A549 treated with dexamethasone at 1 μM for 4 hours (cell line): Measurements from ENCODE around the gene CASKIN2. TPM values are rescaled to one million over a fixed set of nuclear protein-coding genes. Genes with fewer than 3 reads are reported as not detected.

ENCODE experiments used
- total RNA-seq: library from RNA; stranded (reverse); fragments of 200-300 nt; extraction: Qiagen RNA extraction; gene quantifications from 5 replicates; pipeline ENCODE4 v1.2.3, GENCODE V29; 2022

CASKIN2 gene, protein sequence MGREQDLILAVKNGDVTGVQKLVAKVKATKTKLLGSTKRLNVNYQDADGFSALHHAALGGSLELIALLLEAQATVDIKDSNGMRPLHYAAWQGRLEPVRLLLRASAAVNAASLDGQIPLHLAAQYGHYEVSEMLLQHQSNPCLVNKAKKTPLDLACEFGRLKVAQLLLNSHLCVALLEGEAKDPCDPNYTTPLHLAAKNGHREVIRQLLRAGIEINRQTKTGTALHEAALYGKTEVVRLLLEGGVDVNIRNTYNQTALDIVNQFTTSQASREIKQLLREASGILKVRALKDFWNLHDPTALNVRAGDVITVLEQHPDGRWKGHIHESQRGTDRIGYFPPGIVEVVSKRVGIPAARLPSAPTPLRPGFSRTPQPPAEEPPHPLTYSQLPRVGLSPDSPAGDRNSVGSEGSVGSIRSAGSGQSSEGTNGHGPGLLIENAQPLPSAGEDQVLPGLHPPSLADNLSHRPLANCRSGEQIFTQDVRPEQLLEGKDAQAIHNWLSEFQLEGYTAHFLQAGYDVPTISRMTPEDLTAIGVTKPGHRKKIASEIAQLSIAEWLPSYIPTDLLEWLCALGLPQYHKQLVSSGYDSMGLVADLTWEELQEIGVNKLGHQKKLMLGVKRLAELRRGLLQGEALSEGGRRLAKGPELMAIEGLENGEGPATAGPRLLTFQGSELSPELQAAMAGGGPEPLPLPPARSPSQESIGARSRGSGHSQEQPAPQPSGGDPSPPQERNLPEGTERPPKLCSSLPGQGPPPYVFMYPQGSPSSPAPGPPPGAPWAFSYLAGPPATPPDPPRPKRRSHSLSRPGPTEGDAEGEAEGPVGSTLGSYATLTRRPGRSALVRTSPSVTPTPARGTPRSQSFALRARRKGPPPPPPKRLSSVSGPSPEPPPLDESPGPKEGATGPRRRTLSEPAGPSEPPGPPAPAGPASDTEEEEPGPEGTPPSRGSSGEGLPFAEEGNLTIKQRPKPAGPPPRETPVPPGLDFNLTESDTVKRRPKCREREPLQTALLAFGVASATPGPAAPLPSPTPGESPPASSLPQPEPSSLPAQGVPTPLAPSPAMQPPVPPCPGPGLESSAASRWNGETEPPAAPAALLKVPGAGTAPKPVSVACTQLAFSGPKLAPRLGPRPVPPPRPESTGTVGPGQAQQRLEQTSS (N-terminal part only)
- 7.3 to 14.5 TPM (median 12.9 TPM) in 5 replicates for total RNA-seq

GRCh38 chr17:75515496-75516254 is at the start of gene CASKIN2:
Gene CASKIN2, minus strand, starts transcription at chr17:75515537. Its CDS starts 1,733 bp downstream, at chr17:75513804.

GRCh38 chr17:75524970-75525805 is 9.9 kb upstream of the CASKIN2 start, which contains the start of gene LLGL2:
Gene LLGL2, plus strand, starts transcription at chr17:75525697. Its CDS starts 17,730 bp downstream, at chr17:75543427.

DNA sequence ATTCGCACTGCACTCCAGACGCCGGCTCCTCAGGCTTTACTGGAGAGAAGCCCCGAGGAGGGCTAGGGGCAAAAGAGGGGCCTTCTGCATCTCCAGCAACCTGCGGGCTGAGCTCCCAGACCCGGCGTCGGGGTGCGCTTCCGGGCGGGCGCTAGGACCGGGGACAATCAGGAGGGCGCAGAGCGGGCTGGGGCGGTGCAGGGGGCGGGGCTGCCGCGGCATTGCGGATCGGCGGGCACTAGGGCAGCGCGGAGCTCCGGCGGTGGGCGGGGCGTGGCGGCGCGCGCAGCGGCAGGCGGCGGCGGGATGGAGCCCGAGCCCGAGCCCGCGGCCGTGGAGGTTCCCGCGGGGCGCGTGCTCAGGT is 900 bp upstream of the CASKIN2 start, which contains the start of gene TSEN54:
TSS of gene TSEN54 (plus strand) at position 274 of the 364 bp plus-strand sequence. CDS start at position 307, 33 bp downstream.

GRCh38 chr17:75456417-75457046 is 58.8 kb downstream of the CASKIN2 start, which contains the start of gene TMEM94:
Gene TMEM94, plus strand, starts transcription at chr17:75456635. Its CDS starts 15,271 bp downstream, at chr17:75471906.

Other genes starting within 250 kb of the CASKIN2 start
- 32.6 to 35.4 TPM (median 33.3 TPM) in 5 replicates for gene MIF4GD, start 244.3 kb downstream of the CASKIN2 start, total RNA-seq
- 13.9 to 16.2 TPM (median 15.3 TPM) in 5 replicates for gene SLC25A19, start 226.1 kb downstream of the CASKIN2 start, total RNA-seq
- 81.3 to 125 TPM (median 108 TPM) in 5 replicates for gene GRB2, start 109.9 kb downstream of the CASKIN2 start, total RNA-seq
- gene TMEM94, start 58.9 kb downstream of the CASKIN2 start, total RNA-seq: 30.1 to 53.5 TPM (median 47.1 TPM) in 5 replicates
- gene TSEN54, start 991 bp upstream of the CASKIN2 start, total RNA-seq: 24.7 to 40.2 TPM (median 35.3 TPM) in 5 replicates
- 20.1 to 33.9 TPM (median 32.7 TPM) in 5 replicates for gene LLGL2, start 10.2 kb upstream of the CASKIN2 start, total RNA-seq
- 31.9 to 58.4 TPM (median 48.6 TPM) in 5 replicates for gene MYO15B, start 72.3 kb upstream of the CASKIN2 start, total RNA-seq
- gene SMIM5, start 117.9 kb upstream of the CASKIN2 start, total RNA-seq: 0.71 to 1.1 TPM (median 1.0 TPM) in 5 replicates
- 21.9 to 27.7 TPM (median 26.7 TPM) in 5 replicates for gene RECQL5, start 151.6 kb upstream of the CASKIN2 start, total RNA-seq
- 121 to 138 TPM (median 123 TPM) in 5 replicates for gene SAP30BP, start 151.8 kb upstream of the CASKIN2 start, total RNA-seq
- gene ITGB4, start 205.9 kb upstream of the CASKIN2 start, total RNA-seq: 81.3 to 148 TPM (median 126 TPM) in 5 replicates
- gene GALK1, start 249.7 kb upstream of the CASKIN2 start, total RNA-seq: 56.4 to 83.4 TPM (median 76.0 TPM) in 5 replicates